Smooth muscle cell of the brain vasculature (primary cell): Measurements from ENCODE around the gene GPHN.

Source experiments
- DNase-seq: peaks from one replicate; pipeline ENCODE4 v3.0.0-alpha.2; 2012; ENCODE audit warnings: low read depth, low spot score

The GPHN gene

GRCh38 chr14:67141146-67141900, 633.4 kb downstream of the GPHN start:
- no peak for DNase-seq

DNA sequence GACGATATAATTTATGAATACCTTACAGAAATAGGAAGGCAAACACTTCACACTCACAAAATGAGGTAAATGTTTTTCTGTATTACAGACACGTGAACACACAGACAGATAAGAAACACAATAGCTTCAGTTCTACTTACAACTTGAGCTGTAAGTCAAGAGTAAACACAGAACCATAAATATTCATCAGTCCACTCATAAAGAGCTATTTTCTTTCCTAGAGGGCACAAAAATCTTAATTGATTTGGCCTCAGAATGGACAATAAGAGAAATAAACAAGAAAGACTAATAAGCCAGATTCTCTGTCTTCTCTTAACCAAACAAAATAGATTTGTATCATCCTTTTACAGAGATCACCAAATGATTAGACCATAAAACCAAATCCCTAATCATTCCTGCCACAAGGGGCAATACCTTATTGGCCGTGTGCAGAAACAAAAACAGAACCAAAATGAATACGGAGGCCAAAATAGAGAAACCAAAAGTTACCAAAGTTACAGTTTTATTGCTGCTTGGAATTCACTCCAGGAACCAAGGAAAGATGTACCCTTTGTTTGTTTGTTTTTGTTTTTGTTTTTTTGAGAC, 643.2 kb downstream of the GPHN start:
- no peak for DNase-seq

- DNase-seq = no peak
These were observed 650.6 kb downstream of the GPHN start for GRCh38 chr14:67158566-67158965.

DNA sequence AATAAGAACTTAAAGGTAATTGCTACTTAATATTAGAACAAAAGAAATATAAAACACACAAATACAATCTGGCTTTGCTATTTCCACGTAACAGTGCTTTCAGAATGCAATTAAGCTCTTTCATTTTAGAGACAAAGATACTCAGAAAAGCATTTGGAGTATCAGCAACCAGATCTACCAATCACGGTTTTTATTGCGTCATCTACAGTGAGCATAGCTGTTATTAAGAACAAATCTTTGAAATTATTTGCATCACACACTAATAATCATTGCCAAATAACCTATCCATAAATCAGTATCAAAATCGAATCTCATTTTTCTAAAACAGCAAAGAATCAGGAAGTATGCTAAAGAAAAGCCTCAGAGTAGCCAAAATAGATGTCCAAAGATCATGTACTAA, 654.4 kb downstream of the GPHN start:
- DNase-seq = no peak

- DNase-seq = peak; percentile 21
These were observed 658.5 kb downstream of the GPHN start for GRCh38 chr14:67166450-67166853.

DNA sequence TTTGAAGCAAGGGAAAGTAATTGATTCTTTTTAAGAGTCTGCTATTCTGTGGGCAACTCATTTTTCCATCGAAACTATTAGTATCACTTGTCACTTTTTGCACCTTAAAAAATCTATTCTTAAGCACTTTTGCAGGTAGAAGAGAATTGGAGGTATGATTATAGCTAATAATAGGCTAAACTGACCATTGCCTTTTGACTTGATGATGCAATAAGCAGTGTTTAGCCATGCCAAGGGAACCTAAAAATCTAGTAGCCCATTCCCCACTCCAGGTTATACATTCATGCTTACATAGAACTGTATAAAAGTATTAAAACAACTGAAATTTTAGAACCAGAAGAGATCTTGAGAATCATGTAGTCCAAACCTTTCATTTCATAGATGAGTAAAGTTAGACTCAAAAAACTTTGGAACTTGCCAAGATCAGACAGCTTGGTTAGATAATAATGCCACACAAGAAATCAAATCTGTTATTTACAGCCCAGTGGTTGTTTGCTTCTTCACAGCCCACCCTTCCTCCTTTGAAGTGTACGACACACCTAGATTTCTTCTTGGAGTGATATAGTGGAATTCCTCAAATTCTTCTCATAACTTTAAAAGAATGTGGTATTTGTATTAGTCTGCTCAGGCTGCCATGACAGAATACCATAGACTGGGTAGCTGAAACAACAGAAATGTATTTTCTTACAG, 659.6 kb downstream of the GPHN start:
- no peak for DNase-seq

- DNase-seq = no peak
These were observed 660.1 kb downstream of the GPHN start for GRCh38 chr14:67168110-67168441.

DNA sequence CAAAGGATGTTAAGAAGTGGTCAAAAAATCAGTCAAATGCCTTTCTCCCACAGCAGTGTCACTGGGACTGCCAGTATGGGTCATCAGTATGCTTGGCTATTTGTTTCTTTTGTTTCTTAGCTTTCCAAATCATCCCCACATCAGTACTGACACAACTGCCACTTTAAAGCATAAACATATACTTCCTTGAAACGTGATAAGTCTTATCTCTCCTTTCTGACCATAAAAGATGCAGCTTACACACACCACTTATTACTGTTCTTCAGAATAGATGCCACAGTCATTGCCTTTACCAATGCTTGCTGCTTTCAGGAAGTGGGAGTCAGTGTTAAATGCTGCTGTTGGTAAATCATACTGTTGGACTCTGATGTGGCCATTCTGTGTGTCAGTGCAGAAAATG, 662.7 kb downstream of the GPHN start:
- no peak for DNase-seq

GRCh38 chr14:67172056-67172455, 664.1 kb downstream of the GPHN start:
- no peak for DNase-seq

- no peak for DNase-seq
These were observed 664.6 kb downstream of the GPHN start for GRCh38 chr14:67172520-67172919.

DNA sequence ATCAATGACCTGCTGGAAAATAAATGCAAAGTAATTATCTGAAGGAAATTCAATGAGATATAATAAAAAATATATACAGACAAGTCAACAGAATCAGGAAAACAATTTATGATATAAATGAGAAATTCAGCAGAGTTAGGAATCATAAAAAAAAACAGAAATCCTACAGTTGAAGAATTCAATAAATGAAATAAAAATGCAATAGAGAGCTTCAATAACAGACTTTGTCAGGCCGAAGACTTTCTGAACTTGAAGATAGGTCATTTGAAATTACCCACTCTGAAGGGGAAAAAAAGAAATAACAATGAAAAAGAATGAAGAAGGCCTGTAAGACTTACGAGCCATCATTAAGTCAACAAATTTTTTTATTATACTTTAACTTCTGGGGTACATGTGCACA, 665.8 kb downstream of the GPHN start:
- no peak for DNase-seq

DNA sequence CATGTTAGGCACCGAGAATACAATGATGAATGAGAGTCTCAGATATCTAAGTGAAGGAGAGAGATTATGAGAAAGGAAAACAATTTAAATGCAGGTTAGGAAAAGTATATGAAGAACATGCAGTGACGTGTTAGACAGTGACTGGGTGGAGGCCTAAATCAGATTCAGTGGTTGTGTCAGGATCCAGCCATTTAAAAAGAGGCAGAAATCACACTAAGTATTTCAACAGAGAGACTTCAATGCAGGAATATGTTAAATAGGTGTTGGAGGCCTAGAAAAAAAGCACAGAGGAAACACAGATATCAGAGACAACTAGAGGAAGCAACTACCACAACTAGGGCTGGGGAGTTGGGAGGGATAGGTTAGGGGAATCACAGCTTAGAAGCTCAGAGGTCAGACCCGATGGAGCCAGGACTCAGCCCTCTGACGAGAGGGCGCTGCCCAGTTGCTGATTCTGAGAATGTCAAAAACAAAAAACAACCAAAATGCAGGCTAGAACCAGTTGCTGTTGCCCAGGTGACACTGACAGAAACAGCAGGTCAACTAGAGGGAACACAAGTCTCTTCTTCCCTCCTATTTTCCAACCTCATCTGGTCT, 678.3 kb downstream of the GPHN start:
- no peak for DNase-seq

DNA sequence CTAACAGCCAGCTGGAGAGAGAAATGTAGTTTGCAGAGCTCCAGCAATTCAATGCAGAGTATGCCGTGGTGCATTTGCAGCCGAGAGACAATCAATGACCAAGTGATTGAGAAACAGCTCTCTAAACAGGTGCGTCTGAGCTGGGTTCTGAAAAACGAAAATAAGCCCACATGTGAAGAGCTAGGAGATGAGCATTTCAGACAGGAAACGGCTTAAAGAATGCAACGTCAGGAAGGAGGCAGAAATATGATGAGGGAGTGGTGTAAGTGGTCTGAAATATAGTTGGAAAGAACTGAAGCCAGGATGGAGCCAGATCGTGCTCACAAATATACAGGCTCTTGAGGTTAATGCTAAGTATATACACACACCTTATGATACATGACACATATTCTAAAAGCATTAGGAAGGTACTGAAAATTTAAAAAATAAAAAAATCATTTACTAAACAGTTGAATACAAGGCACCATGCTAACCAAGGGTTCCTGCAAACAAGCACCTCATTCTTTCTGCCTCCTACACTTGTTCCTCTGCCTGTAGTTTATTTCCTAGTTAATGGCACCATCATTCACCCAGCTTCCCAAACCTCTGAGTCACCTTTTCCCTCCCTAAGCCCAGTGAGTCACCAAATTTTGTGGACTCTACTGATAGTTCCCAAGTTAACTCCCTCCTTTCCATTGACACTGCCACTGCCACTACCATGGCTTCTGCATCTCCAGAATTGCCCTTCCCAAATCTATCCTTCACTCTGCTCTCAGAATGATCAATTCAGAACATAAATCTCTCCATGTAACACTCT, 679.0 kb downstream of the GPHN start:
- no peak for DNase-seq

- no peak for DNase-seq
These were observed 679.9 kb downstream of the GPHN start for GRCh38 chr14:67187826-67188225.

GRCh38 chr14:67188326-67188725, 680.4 kb downstream of the GPHN start:
- no peak for DNase-seq

DNA sequence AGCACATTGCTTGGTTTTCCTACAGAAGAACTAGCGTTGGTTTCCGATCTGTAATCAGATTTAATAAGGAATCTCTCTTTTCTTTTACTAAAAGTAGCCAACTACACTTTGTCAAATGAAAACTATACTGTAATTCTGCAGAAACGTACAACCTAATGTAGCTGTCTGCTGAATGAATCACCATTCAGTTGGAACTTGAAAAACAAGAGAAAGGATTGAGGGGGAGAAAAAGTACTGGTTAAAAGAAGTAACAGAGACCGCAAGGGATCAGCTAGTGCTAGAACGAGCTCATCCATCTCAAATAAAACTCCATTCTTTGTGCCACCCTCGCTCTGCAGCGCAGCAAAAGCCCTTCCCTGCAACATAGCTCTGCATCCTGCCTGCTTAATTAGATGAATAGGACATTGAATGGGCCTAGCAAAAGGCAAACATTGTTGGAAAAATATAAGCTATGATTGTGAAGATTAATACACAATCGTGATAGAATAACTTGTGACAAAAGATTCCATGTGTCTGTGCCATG, 683.9 kb downstream of the GPHN start:
- DNase-seq = no peak

DNA sequence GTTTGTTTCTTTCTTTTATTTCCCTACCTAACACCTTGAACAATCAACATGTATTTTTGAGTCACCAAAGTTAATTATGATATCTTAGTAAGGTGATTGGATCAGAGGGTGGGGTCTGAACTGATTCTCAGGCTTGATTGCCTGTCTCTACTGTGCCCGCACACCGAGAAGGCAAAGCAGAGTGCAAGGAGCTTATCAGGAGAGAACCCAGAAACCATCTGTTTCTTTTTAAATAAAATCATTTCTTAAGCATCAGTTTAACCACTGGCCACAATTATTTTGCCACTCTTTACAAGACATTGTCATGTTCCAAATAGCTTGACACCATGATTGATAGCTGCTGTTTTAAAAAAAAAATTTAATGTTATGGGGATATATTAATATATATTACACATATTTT, 684.4 kb downstream of the GPHN start:
- DNase-seq = no peak

GRCh38 chr14:67195279-67195678, 687.3 kb downstream of the GPHN start:
- no peak for DNase-seq

DNA sequence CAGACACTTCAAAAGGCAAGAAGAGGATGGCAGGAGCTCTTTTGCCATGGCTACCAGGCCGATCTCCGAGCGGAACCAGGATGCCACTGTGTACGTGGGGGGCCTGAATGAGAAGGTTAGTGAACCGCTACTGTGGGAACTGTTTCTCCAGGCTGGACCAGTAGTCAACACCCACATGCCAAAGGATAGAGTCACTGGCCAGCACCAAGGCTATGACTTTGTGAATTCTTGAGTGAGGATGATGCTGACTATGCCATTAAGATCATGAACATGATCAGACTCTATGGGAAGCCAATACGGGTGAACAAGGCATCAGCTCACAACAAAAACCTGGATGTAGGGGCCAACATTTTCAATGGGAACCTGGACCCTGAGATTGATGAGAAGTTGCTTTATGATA, 691.1 kb downstream of the GPHN start:
- DNase-seq = no peak

GRCh38 chr14:67207810-67208209, 699.9 kb downstream of the GPHN start:
- DNase-seq = no peak

- DNase-seq = no peak
These were observed 710.2 kb downstream of the GPHN start for GRCh38 chr14:67218126-67218525.
